HepG2 (cell line): ENCODE data around the gene HDLBP. TPM values are rescaled to one million over a fixed set of nuclear protein-coding genes. Genes with fewer than 3 reads are reported as not detected.

Experiments
- EZH2 ChIP-seq: conservative IDR thresholded peaks from 2 replicates; pipeline ENCODE4 v1.6.1; 2012; ENCODE audit warnings: mild to moderate bottlenecking, low read depth, low read length, moderate library complexity
- YEATS2 ChIP-seq: sonication (generic); formaldehyde crosslinking; IDR thresholded peaks from 2 replicates; pipeline ENCODE4 v1.4.0; 2020; ENCODE audit warnings: missing genetic modification reagents, borderline replicate concordance
- ZNF3 ChIP-seq: IDR thresholded peaks from 2 replicates; pipeline ENCODE4 v1.7.0; 2017; ENCODE audit warnings: inconsistent platforms
- ZNF572 ChIP-seq: sonication (generic); formaldehyde crosslinking; IDR thresholded peaks from 2 replicates; pipeline ENCODE4 v1.5.1; 2020; ENCODE audit warnings: mild to moderate bottlenecking, missing genetic modification reagents
- ZNF75D ChIP-seq: sonication (generic); formaldehyde crosslinking; IDR thresholded peaks from 2 replicates; pipeline ENCODE4 v1.8.1; 2023; ENCODE audit warnings: missing genetic modification reagents, mild to moderate bottlenecking, borderline replicate concordance
- polyA plus RNA-seq, 8 experiments: library from polyadenylated mRNA; depleted of rRNA in 3 of 8; stranded (reverse) in 7 of 8; unstranded in 1 of 8; fragments of >200 nt; fragmentation: Illumina TruSeq in 4 of 8; extraction: Trizol in 4 of 8; gene quantifications; 2 replicates each; pipeline versions ENCODE4 v1.2.1 to v1.2.3, GENCODE V29; 2011 to 2016; ENCODE audit warnings: low read depth in 4 of 8, missing spikeins in 1 of 8, mixed read lengths in 1 of 8; ENCODE audit not compliant: insufficient read depth in 1 of 8
- total RNA-seq, 5 experiments: library from RNA; depleted of rRNA; stranded (reverse); fragments of >200 nt; fragmentation: Illumina TruSeq; extraction: Trizol; gene quantifications; 2 replicates each; pipeline ENCODE4 v1.2.3, GENCODE V29; 2016; ENCODE audit warnings: low read depth in 1 of 5
- TF ChIP-seq, protein P1 (sequence below): sonication (generic); formaldehyde crosslinking; IDR thresholded peaks from 2 replicates; pipeline ENCODE4 v1.5.0; 2020; ENCODE audit warnings: mild to moderate bottlenecking, missing genetic modification reagents, borderline replicate concordance

Gene HDLBP
- total and polyA plus RNA-seq, 2 of the 13 experiments (the other 11 are each of a cell fraction or from before 2014, with no cell fraction given), result 464 to 707 TPM

DNA sequence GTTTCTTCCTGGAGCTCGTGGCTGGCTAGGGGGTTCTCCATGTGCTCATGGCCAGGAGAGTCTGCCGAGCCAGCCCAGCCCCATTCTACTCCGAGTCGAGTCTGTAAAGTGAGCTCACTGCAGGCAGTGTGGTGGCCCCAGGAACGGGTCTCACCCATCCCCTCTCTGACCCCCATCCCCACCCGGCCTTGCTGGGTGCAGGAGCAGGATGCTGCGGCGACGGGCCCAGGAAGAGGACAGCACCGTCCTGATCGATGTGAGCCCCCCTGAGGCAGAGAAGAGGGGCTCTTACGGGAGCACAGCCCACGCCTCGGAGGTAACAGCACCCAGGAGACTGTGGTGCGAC, 125.6 kb downstream of the HDLBP start (continued):
- TF ChIP-seq, protein P1, sequence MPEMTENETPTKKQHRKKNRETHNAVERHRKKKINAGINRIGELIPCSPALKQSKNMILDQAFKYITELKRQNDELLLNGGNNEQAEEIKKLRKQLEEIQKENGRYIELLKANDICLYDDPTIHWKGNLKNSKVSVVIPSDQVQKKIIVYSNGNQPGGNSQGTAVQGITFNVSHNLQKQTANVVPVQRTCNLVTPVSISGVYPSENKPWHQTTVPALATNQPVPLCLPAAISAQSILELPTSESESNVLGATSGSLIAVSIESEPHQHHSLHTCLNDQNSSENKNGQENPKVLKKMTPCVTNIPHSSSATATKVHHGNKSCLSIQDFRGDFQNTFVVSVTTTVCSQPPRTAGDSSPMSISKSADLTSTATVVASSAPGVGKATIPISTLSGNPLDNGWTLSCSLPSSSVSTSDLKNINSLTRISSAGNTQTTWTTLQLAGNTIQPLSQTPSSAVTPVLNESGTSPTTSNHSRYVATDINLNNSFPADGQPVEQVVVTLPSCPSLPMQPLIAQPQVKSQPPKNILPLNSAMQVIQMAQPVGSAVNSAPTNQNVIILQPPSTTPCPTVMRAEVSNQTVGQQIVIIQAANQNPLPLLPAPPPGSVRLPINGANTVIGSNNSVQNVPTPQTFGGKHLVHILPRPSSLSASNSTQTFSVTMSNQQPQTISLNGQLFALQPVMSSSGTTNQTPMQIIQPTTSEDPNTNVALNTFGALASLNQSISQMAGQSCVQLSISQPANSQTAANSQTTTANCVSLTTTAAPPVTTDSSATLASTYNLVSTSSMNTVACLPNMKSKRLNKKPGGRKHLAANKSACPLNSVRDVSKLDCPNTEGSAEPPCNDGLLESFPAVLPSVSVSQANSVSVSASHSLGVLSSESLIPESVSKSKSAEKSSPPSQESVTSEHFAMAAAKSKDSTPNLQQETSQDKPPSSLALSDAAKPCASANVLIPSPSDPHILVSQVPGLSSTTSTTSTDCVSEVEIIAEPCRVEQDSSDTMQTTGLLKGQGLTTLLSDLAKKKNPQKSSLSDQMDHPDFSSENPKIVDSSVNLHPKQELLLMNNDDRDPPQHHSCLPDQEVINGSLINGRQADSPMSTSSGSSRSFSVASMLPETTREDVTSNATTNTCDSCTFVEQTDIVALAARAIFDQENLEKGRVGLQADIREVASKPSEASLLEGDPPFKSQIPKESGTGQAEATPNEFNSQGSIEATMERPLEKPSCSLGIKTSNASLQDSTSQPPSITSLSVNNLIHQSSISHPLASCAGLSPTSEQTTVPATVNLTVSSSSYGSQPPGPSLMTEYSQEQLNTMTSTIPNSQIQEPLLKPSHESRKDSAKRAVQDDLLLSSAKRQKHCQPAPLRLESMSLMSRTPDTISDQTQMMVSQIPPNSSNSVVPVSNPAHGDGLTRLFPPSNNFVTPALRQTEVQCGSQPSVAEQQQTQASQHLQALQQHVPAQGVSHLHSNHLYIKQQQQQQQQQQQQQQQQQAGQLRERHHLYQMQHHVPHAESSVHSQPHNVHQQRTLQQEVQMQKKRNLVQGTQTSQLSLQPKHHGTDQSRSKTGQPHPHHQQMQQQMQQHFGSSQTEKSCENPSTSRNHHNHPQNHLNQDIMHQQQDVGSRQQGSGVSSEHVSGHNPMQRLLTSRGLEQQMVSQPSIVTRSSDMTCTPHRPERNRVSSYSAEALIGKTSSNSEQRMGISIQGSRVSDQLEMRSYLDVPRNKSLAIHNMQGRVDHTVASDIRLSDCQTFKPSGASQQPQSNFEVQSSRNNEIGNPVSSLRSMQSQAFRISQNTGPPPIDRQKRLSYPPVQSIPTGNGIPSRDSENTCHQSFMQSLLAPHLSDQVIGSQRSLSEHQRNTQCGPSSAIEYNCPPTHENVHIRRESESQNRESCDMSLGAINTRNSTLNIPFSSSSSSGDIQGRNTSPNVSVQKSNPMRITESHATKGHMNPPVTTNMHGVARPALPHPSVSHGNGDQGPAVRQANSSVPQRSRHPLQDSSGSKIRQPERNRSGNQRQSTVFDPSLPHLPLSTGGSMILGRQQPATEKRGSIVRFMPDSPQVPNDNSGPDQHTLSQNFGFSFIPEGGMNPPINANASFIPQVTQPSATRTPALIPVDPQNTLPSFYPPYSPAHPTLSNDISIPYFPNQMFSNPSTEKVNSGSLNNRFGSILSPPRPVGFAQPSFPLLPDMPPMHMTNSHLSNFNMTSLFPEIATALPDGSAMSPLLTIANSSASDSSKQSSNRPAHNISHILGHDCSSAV, result no peak
- TF ChIP-seq YEATS2 (CRISPR knock-in tag), result no peak
- TF ChIP-seq ZNF3 (CRISPR knock-in tag), result no peak
- TF ChIP-seq ZNF572 (CRISPR knock-in tag), result no peak
- no peak for TF ChIP-seq EZH2
- TF ChIP-seq ZNF75D, result no peak
